ENCODE data around the gene PROS1. TPM values are rescaled to one million over a fixed set of nuclear protein-coding genes. Genes with fewer than 3 reads are reported as not detected.

PROS1 gene
- polyA plus RNA-seq, 2 of the 4 experiments (the other 2 are of a cell fraction): 13.8 to 28.0 TPM

DNA sequence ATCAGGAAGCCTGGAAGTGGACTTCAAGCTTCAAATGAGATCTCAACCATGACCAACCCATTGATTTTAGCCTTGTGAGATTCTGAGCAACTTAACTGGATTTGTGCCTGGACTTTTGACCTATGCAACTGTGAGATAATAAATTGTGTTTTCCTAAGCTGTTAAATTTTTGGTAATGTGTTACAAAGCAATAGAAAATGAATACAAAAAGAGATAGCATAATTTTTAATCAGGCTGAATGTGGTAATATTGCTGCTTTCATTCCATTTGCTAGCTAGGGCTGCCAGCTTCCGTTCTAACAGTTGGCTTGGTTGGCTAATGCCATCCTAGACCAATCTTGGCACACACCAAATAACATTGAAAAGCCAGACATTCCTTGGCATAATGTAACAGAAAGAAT lies 12.2 kb downstream of the PROS1 start:
- H3K27ac ChIP-seq: no peak overlapping the region
- FAIRE-seq: no peak
- TF ChIP-seq, protein P1, sequence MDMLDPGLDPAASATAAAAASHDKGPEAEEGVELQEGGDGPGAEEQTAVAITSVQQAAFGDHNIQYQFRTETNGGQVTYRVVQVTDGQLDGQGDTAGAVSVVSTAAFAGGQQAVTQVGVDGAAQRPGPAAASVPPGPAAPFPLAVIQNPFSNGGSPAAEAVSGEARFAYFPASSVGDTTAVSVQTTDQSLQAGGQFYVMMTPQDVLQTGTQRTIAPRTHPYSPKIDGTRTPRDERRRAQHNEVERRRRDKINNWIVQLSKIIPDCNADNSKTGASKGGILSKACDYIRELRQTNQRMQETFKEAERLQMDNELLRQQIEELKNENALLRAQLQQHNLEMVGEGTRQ (IDR thresholded peaks at IDR 0.05): no peak
- TF ChIP-seq MAX (IDR thresholded peaks at IDR 0.05) (no peak), KDM1A (IDR thresholded peaks at IDR 0.05; ENCODE audit: low read depth) (no peak), HMGXB4 (CRISPR knock-in tag; IDR thresholded peaks at IDR 0.05; ENCODE audit: borderline replicate concordance) (no peak), ATOH8 (CRISPR knock-in tag; IDR thresholded peaks at IDR 0.05; ENCODE audit: low read depth) (no peak), HES2 (IDR thresholded peaks at IDR 0.05) (no peak), GATA3 (IDR thresholded peaks at IDR 0.05; ENCODE audit: borderline replicate concordance) (no peak), JUN (IDR thresholded peaks at IDR 0.05) (no peak), HOXA7 (CRISPR knock-in tag; IDR thresholded peaks at IDR 0.05) (no peak), CBX2 (IDR thresholded peaks at IDR 0.05; ENCODE audit: borderline replicate concordance, low read depth) (no peak), CHD2 (IDR thresholded peaks at IDR 0.05; ENCODE audit: low read length, partially characterized antibody) (no peak), RAD21 (conservative IDR thresholded peaks at IDR 0.05 in 1 of 2, IDR thresholded peaks at IDR 0.05 in 1 of 2) (no peak), MYC (IDR thresholded peaks at IDR 0.05; ENCODE audit: borderline replicate concordance, low read length) (no peak), SREBF2 (IDR thresholded peaks at IDR 0.05) (no peak)
- TF ChIP-seq, protein P2, sequence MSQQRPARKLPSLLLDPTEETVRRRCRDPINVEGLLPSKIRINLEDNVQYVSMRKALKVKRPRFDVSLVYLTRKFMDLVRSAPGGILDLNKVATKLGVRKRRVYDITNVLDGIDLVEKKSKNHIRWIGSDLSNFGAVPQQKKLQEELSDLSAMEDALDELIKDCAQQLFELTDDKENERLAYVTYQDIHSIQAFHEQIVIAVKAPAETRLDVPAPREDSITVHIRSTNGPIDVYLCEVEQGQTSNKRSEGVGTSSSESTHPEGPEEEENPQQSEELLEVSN (IDR thresholded peaks at IDR 0.05; ENCODE audit: borderline replicate concordance, low read depth): no peak
- TF ChIP-seq, protein P3, sequence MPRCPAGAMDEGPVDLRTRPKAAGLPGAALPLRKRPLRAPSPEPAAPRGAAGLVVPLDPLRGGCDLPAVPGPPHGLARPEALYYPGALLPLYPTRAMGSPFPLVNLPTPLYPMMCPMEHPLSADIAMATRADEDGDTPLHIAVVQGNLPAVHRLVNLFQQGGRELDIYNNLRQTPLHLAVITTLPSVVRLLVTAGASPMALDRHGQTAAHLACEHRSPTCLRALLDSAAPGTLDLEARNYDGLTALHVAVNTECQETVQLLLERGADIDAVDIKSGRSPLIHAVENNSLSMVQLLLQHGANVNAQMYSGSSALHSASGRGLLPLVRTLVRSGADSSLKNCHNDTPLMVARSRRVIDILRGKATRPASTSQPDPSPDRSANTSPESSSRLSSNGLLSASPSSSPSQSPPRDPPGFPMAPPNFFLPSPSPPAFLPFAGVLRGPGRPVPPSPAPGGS (IDR thresholded peaks at IDR 0.05): no peak
- WGBS (ENCODE audit: missing lambda C conversion rate): 79% methylated on average over 1 of the region's 1 CpG
- ATAC-seq: no peak
- CTCF ChIA-PET: interaction anchor here (1.8 kb wide), 1 partner anchor 11 kb away, joined by 5 read pairs; no protein-coding TSS in a partner anchor
- no peaks in the 10 kb centered on the region for H3K9me3 ChIP-seq
- H3K4me2 ChIP-seq: no peak overlapping the region
- no peaks in the 10 kb centered on the region for H3K4me1 ChIP-seq
- POLR2A ChIA-PET: interaction anchor here (1.5 kb wide), 1 partner anchor 12 kb away, joined by 5 read pairs; the partner anchor contains the start of gene PROS1
- no peak overlapping the region for H3K4me3 ChIP-seq
- DNase-seq (ENCODE audit: low read depth in 1 of 2, low spot score in 1 of 2): no peak

- Histone ChIP-seq H3K27ac (no peak overlapping the region), H3K4me2 (no peak overlapping the region), H3K9me3 (no peaks in the 10 kb centered on the region), H3K4me1 (no peaks in the 10 kb centered on the region), H3K4me3 (no peak overlapping the region)
- TF ChIP-seq HOXB13 (CRISPR knock-in tag; IDR thresholded peaks at IDR 0.05; ENCODE audit: low read depth): no peak
- TF ChIP-seq, protein P2 (IDR thresholded peaks at IDR 0.05; ENCODE audit: borderline replicate concordance, low read depth): no peak
- TF ChIP-seq POLR2AphosphoS2 (conservative IDR thresholded peaks at IDR 0.05; ENCODE audit: low read length): no peak
- TF ChIP-seq, protein P1 (IDR thresholded peaks at IDR 0.05): no peak
- TF ChIP-seq MAZ (IDR thresholded peaks at IDR 0.05; ENCODE audit: borderline replicate concordance, low read depth, low read length): no peak
- TF ChIP-seq POLR2A (IDR thresholded peaks at IDR 0.05; ENCODE audit: low read length): no peak
- TF ChIP-seq, protein P3 (IDR thresholded peaks at IDR 0.05): no peak
- no peak for TF ChIP-seq CEBPB (IDR thresholded peaks at IDR 0.05)
- no peak for TF ChIP-seq FOXS1 (CRISPR knock-in tag; IDR thresholded peaks at IDR 0.05)
- TF ChIP-seq MAX (IDR thresholded peaks at IDR 0.05): no peak
- no peak for TF ChIP-seq ZNF302 (CRISPR knock-in tag; IDR thresholded peaks at IDR 0.05)
- no peak for TF ChIP-seq RAD21 (conservative IDR thresholded peaks at IDR 0.05 in 1 of 2, IDR thresholded peaks at IDR 0.05 in 1 of 2)
- no peak for TF ChIP-seq ELK1 (IDR thresholded peaks at IDR 0.05; ENCODE audit: low read depth, low read length)
- no peak for TF ChIP-seq ZFP36 (IDR thresholded peaks at IDR 0.05; ENCODE audit: borderline replicate concordance, partially characterized antibody)
- ChIA-PET CTCF (interaction anchor here (1.8 kb wide), 1 partner anchor 10 kb away, joined by 5 read pairs; no protein-coding TSS in a partner anchor), POLR2A (interaction anchor here (1.5 kb wide), 1 partner anchor 12 kb away, joined by 5 read pairs; the partner anchor contains the start of gene PROS1)
- DNase-seq (ENCODE audit: low read depth in 1 of 2, low spot score in 1 of 2) (no peak), ATAC-seq (no peak), FAIRE-seq (no peak)
- 90% methylated on average over 1 of the region's 1 CpG for WGBS (ENCODE audit: missing lambda C conversion rate)
Measured at GRCh38 chr3:93961026-93961425, 12.7 kb downstream of the PROS1 start.
